ENCODE measurements around the gene SMAD3. TPM values are rescaled to one million over a fixed set of nuclear protein-coding genes. Genes with fewer than 3 reads are reported as not detected.
A peak's percentile ranks its signal among the peaks of the same experiment; 100 is the strongest.

SMAD3 gene
- total and polyA plus RNA-seq, 2 of the 8 experiments (the other 6 are each of a cell fraction or from before 2014, with no cell fraction given): 10.1 to 12.4 TPM

DNA sequence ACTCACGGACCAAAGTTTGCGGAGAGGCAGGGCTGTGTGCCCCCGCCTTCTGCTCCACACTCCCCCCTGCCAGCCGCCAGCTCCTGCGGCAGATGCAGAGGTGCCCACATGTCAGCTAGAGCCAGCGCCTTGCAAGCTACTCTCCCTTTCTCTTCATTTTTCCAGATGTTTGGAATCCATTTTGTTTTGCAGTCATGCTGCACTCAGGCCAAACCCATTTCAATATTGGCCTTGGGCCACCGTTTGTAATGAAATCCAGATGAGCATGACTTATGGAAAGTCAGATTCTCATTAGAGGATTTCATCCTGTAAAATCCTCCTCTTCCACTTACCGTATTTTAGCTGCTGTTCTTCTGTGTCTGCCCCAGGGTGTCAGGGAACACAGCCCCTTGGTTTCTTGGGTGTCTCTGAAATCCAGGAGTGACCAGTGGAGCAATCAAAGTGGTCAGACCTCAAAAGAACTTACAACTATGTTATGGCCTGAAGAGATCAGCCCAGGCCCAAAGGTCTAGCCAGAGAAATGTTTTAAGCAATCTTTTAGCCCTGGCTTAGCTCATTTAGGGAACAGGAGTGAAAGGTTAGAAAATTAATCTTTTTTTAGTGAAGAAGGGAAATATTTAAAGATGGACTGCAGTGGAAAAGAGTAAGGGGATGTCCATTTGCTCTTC, 123.3 kb downstream of the SMAD3 start:
- no peak overlapping the region for H2AK5ac ChIP-seq (ENCODE audit: low read depth, low read length)
- no peak overlapping the region for H3K23ac ChIP-seq (ENCODE audit: insufficient read length)
- H3K4me3 ChIP-seq (ENCODE audit: extremely low read depth in 1 of 4, insufficient read depth in 2 of 4, low read depth in 3 of 4, low read length in 4 of 4): no peak overlapping the region
- H3K56ac ChIP-seq (replicated peaks; ENCODE audit: insufficient read length, low read depth, low read length): no peak overlapping the region
- peaks cover 0 to 2% of the 10 kb centered on the region in 2 experiments for H4K20me1 ChIP-seq (replicated peaks in 1 of 2; ENCODE audit: control insufficient read depth in 1 of 2, insufficient read depth in 2 of 2, low read length in 2 of 2)
- H2BK12ac ChIP-seq (ENCODE audit: low read depth, low read length): no peak overlapping the region
- H3K23me2 ChIP-seq (ENCODE audit: low read depth, low read length): no peaks in the 10 kb centered on the region
- H3K27ac ChIP-seq (ENCODE audit: low read depth, low read length): no peak overlapping the region
- H2BK120ac ChIP-seq (replicated peaks; ENCODE audit: low read depth, low read length): no peak overlapping the region
- H3K4me1 ChIP-seq (replicated peaks in 1 of 4; ENCODE audit: control insufficient read depth in 3 of 4, insufficient read depth in 4 of 4, low read length in 3 of 4): no peaks in the 10 kb centered on the region
- H3K9me3 ChIP-seq (ENCODE audit: insufficient read depth in 2 of 2, low read depth in 1 of 2, low read length in 1 of 2): no peaks in the 10 kb centered on the region
- no peak overlapping the region for H3K4me2 ChIP-seq (ENCODE audit: insufficient read depth in 1 of 2, low read depth in 2 of 2, low read length in 2 of 2)
- no peak overlapping the region for H2BK15ac ChIP-seq (ENCODE audit: low read length)
- H3K27me3 ChIP-seq (replicated peaks in 1 of 4; ENCODE audit: control insufficient read depth in 3 of 4, extremely low read depth in 1 of 4, insufficient read depth in 3 of 4, low read length in 3 of 4): no peaks in the 10 kb centered on the region
- no peak overlapping the region for H3K14ac ChIP-seq (ENCODE audit: insufficient read length)
- H2BK5ac ChIP-seq (ENCODE audit: low read depth, low read length): no peak overlapping the region
- H4K91ac ChIP-seq (replicated peaks; ENCODE audit: insufficient read length, low read length): no peak overlapping the region
- H3K4ac ChIP-seq (replicated peaks; ENCODE audit: insufficient read length, low read depth, low read length): no peak overlapping the region
- no peak overlapping the region for H3K18ac ChIP-seq (ENCODE audit: extremely low read depth, low read length)
- H3K36me3 ChIP-seq (ENCODE audit: control insufficient read depth in 2 of 4, insufficient read depth in 4 of 4, low read length in 3 of 4): peaks cover 0 to 15% (median 4%) of the 10 kb centered on the region in 4 experiments; a peak in 7 of 8 replicates
- no peak for FAIRE-seq
- DNase-seq (ENCODE audit: low read depth in 1 of 2, low spot score in 2 of 2): no peak
- ChIA-PET POLR2A (ENCODE audit: partially characterized antibody) (interaction anchor here (1.4 kb wide), 1 partner anchor 10 kb away, joined by 4 read pairs; no protein-coding TSS in a partner anchor), CTCF (ENCODE audit: partially characterized antibody) (interaction anchor here (1.2 to 2.7 kb wide), 2 partner anchors 10 to 51 kb away, joined by 3 to 10 read pairs; no protein-coding TSS in a partner anchor)
- no peaks in the 10 kb centered on the region for H3K79me1 ChIP-seq (ENCODE audit: low read depth, low read length)
- H4K8ac ChIP-seq (ENCODE audit: extremely low read depth, insufficient read depth, low read length): 0 out of 2 replicates have a peak overlapping the region, but pooled peaks have one; percentile 59
- H3K9ac ChIP-seq (replicated peaks in 1 of 4; ENCODE audit: extremely low read depth in 1 of 4, low read depth in 3 of 4, low read length in 3 of 4): no peak overlapping the region
- no peak overlapping the region for H2BK20ac ChIP-seq (ENCODE audit: low read length)
- no peak overlapping the region for H2AFZ ChIP-seq (ENCODE audit: low read length)
- no peaks in the 10 kb centered on the region for H3K79me2 ChIP-seq (ENCODE audit: control insufficient read depth in 1 of 2, insufficient read depth in 2 of 2, low read length in 2 of 2)
- H4K5ac ChIP-seq (ENCODE audit: insufficient read length, low read depth, low read length): no peak overlapping the region
- WGBS, 2 experiments (ENCODE audit: extremely low coverage in 1 of 2, insufficient coverage in 1 of 2, insufficient read length in 1 of 2, insufficient replicate concordance in 2 of 2, low coverage in 1 of 2, low lambda C conversion rate in 2 of 2, missing lambda C conversion rate in 1 of 2): 93% methylated on average over 8 of the region's 8 CpGs; no CpG with 5 or more reads in 1 of the 2 experiments
- no peak for TF ChIP-seq TAF1 (IDR thresholded peaks at IDR 0.05; ENCODE audit: low read depth, low read length)
- no peak for TF ChIP-seq FOSL1 (IDR thresholded peaks at IDR 0.05; ENCODE audit: insufficient read depth, low read depth, low read length)
- no peak for TF ChIP-seq POU5F1 (IDR thresholded peaks at IDR 0.05; ENCODE audit: low read depth, low read length)
- no peak for TF ChIP-seq NRF1 (IDR thresholded peaks at IDR 0.05; ENCODE audit: low read depth, low read length)
- no peak for TF ChIP-seq ZNF274 (IDR thresholded peaks at IDR 0.05; ENCODE audit: borderline replicate concordance, extremely low read depth, low read length)
- TF ChIP-seq EGR1 (IDR thresholded peaks at IDR 0.05; ENCODE audit: borderline replicate concordance, low read depth, low read length): no peak
- no peak for TF ChIP-seq TEAD4 (IDR thresholded peaks at IDR 0.05; ENCODE audit: low read depth, low read length)
- TF ChIP-seq RFX5 (IDR thresholded peaks at IDR 0.05; ENCODE audit: borderline replicate concordance, low read depth, low read length): no peak
- no peak for TF ChIP-seq SAP30 (IDR thresholded peaks at IDR 0.05; ENCODE audit: insufficient read depth, insufficient replicate concordance, low read length)
- TF ChIP-seq TCF12 (IDR thresholded peaks at IDR 0.05; ENCODE audit: low read depth, low read length): no peak
- TF ChIP-seq SP1 (IDR thresholded peaks at IDR 0.05; ENCODE audit: low read depth, low read length): no peak
- no peak for TF ChIP-seq SIRT6 (IDR thresholded peaks at IDR 0.05; ENCODE audit: low read length)
- no peak for TF ChIP-seq CEBPB (IDR thresholded peaks at IDR 0.05; ENCODE audit: low read depth, low read length)
- no peak for TF ChIP-seq MAX (IDR thresholded peaks at IDR 0.05)

All from H1 (cell line).